ENCODE data around the gene HMGN2.
A peak's percentile ranks its signal among the peaks of the same experiment; 100 is the strongest.

Gene HMGN2

GRCh38 chr1:26472320-26472900 is at the start of gene HMGN2:
Gene HMGN2, plus strand, starts transcription at chr1:26472440. Its CDS starts 173 bp downstream, at chr1:26472613.
- TF ChIP-seq, protein P1, sequence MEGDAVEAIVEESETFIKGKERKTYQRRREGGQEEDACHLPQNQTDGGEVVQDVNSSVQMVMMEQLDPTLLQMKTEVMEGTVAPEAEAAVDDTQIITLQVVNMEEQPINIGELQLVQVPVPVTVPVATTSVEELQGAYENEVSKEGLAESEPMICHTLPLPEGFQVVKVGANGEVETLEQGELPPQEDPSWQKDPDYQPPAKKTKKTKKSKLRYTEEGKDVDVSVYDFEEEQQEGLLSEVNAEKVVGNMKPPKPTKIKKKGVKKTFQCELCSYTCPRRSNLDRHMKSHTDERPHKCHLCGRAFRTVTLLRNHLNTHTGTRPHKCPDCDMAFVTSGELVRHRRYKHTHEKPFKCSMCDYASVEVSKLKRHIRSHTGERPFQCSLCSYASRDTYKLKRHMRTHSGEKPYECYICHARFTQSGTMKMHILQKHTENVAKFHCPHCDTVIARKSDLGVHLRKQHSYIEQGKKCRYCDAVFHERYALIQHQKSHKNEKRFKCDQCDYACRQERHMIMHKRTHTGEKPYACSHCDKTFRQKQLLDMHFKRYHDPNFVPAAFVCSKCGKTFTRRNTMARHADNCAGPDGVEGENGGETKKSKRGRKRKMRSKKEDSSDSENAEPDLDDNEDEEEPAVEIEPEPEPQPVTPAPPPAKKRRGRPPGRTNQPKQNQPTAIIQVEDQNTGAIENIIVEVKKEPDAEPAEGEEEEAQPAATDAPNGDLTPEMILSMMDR (IDR thresholded peaks at IDR 0.05; ENCODE audit: insufficient read depth, missing control alignments) = no peak
- peak; percentile 25 for DNase-seq (ENCODE audit: insufficient read length, low spot score)
- FAIRE-seq = no peak

GRCh38 chr1:26429721-26430120 is 42.5 kb upstream of the HMGN2 start:
- DNase-seq (ENCODE audit: insufficient read length, low spot score) (no peak), FAIRE-seq (no peak)
- TF ChIP-seq, protein P1 (IDR thresholded peaks at IDR 0.05; ENCODE audit: insufficient read depth, missing control alignments) = no peak

GRCh38 chr1:26431979-26432695 is 40.1 kb upstream of the HMGN2 start, which contains the start of gene DHDDS:
Gene DHDDS, plus strand, starts transcription at chr1:26432321. Its CDS starts 625 bp downstream, at chr1:26432946.
- TF ChIP-seq, protein P1 (IDR thresholded peaks at IDR 0.05; ENCODE audit: insufficient read depth, missing control alignments) = no peak
- FAIRE-seq = no peak
- DNase-seq (ENCODE audit: insufficient read length, low spot score) = peak; percentile 70

- FAIRE-seq (no peak), DNase-seq (ENCODE audit: insufficient read length, low spot score) (no peak)
Observed at GRCh38 chr1:26432793-26433192, 39.4 kb upstream of the HMGN2 start.

GRCh38 chr1:26434161-26434752 is 38.0 kb upstream of the HMGN2 start:
- TF ChIP-seq, protein P1 (IDR thresholded peaks at IDR 0.05; ENCODE audit: insufficient read depth, missing control alignments) = no peak
- no peak for DNase-seq (ENCODE audit: insufficient read length, low spot score)
- FAIRE-seq = no peak

More at GRCh38 chr1:26432793-26433192, 39.4 kb upstream of the HMGN2 start:
- TF ChIP-seq, protein P1 (IDR thresholded peaks at IDR 0.05; ENCODE audit: insufficient read depth, missing control alignments) = no peak

GRCh38 chr1:26438041-26438440 is 34.2 kb upstream of the HMGN2 start:
- DNase-seq (ENCODE audit: insufficient read length, low spot score) (no peak), FAIRE-seq (no peak)
- TF ChIP-seq, protein P1 (IDR thresholded peaks at IDR 0.05; ENCODE audit: insufficient read depth, missing control alignments) = no peak
